Neuronal stem cell (in vitro differentiated cells): ENCODE data around the gene ATP8A2.

Source experiments
- DNase-seq: peaks from one replicate; pipeline ENCODE4 v3.0.0-alpha.2; 2013; ENCODE audit warnings: low spot score
- H2AFZ ChIP-seq: one replicate; pipeline ENCODE4 v1.6.1; 2013; ENCODE audit warnings: mild to moderate bottlenecking, low read length, inconsistent platforms
- H2AK5ac ChIP-seq: 2 replicates; pipeline ENCODE4 v1.6.1; 2013; ENCODE audit warnings: low read depth, mild to moderate bottlenecking, inconsistent platforms, low read length, moderate library complexity, mixed read lengths
- H2BK120ac ChIP-seq: 2 replicates; pipeline ENCODE4 v1.6.1; 2013; ENCODE audit warnings: low read depth, mild to moderate bottlenecking, inconsistent platforms, low read length, moderate library complexity, mixed read lengths
- H2BK12ac ChIP-seq: one replicate; pipeline ENCODE4 v1.6.1; 2013; ENCODE audit warnings: low read length, inconsistent platforms
- H2BK15ac ChIP-seq: 2 replicates; pipeline ENCODE4 v1.6.1; 2013; ENCODE audit warnings: mild to moderate bottlenecking, low read length, inconsistent platforms, mixed read lengths
- H2BK5ac ChIP-seq: one replicate; pipeline ENCODE4 v1.6.1; 2013; ENCODE audit warnings: inconsistent platforms, mild to moderate bottlenecking, low read length, moderate library complexity
- H3K14ac ChIP-seq: one replicate; pipeline ENCODE4 v1.6.1; 2013; ENCODE audit warnings: low read length, inconsistent platforms
- H3K18ac ChIP-seq: 2 replicates; pipeline ENCODE4 v1.6.1; 2013; ENCODE audit warnings: low read length, inconsistent platforms
- H3K23ac ChIP-seq: 2 replicates; pipeline ENCODE4 v1.6.1; 2013; ENCODE audit warnings: low read depth, mild to moderate bottlenecking, mixed read lengths, low read length, inconsistent platforms; ENCODE audit not compliant: poor library complexity
- H3K27ac ChIP-seq: replicated peaks from 3 replicates; pipeline ENCODE4 v1.5.1; 2013; ENCODE audit warnings: low read length, inconsistent platforms
- H3K27me3 ChIP-seq, 3 experiments: 2 replicates each; pipeline ENCODE4 v1.6.1; 2013; ENCODE audit warnings: low read length in 3 of 3, mild to moderate bottlenecking in 2 of 3, inconsistent platforms in 1 of 3, low read depth in 1 of 3, mixed read lengths in 1 of 3, moderate library complexity in 1 of 3; ENCODE audit not compliant: control insufficient read depth in 3 of 3, insufficient read depth in 3 of 3
- H3K36me3 ChIP-seq, 2 donors: replicated peaks in 1 of 2; 2 replicates each; pipeline ENCODE4 v1.6.1; 2013; ENCODE audit warnings: low read length in 2 of 2; ENCODE audit not compliant: control insufficient read depth in 2 of 2, insufficient read depth in 2 of 2
- H3K4ac ChIP-seq: 2 replicates; pipeline ENCODE4 v1.6.1; 2013; ENCODE audit warnings: inconsistent platforms, mild to moderate bottlenecking, low read length, moderate library complexity
- H3K4me1 ChIP-seq, 2 donors: 1 replicate in 1 of 2; 2 replicates in 1 of 2; pipeline ENCODE4 v1.6.1; 2013; ENCODE audit warnings: low read length in 2 of 2, low read depth in 1 of 2; ENCODE audit not compliant: control insufficient read depth in 2 of 2, insufficient read depth in 1 of 2
- H3K4me2 ChIP-seq: one replicate; pipeline ENCODE4 v1.6.1; 2013; ENCODE audit warnings: mild to moderate bottlenecking, low read length, inconsistent platforms; ENCODE audit not compliant: insufficient read depth, poor library complexity, severe bottlenecking
- H3K4me3 ChIP-seq, 2 donors: 2 replicates each; pipeline ENCODE4 v1.5.1; 2013; ENCODE audit warnings: low read length in 2 of 2, mild to moderate bottlenecking in 2 of 2, inconsistent platforms in 1 of 2, moderate library complexity in 1 of 2
- H3K79me1 ChIP-seq: one replicate; pipeline ENCODE4 v1.6.1; 2013; ENCODE audit warnings: low read depth, mild to moderate bottlenecking, inconsistent platforms, low read length, moderate library complexity
- H3K9ac ChIP-seq: one replicate; pipeline ENCODE4 v1.6.1; 2013; ENCODE audit warnings: mild to moderate bottlenecking, low read depth, low read length, inconsistent platforms; ENCODE audit not compliant: poor library complexity
- H3K9me3 ChIP-seq, 2 donors: replicated peaks in 1 of 2; 2 replicates each; pipeline versions ENCODE3 to v1.6.1; 2013; ENCODE audit warnings: low read length in 2 of 2, mild to moderate bottlenecking in 2 of 2, inconsistent platforms in 1 of 2, low read depth in 1 of 2, mixed read lengths in 1 of 2, moderate library complexity in 1 of 2; ENCODE audit not compliant: control insufficient read depth in 2 of 2, insufficient read depth in 1 of 2
- H4K8ac ChIP-seq: one replicate; pipeline ENCODE4 v1.6.1; 2013; ENCODE audit warnings: low read depth, mild to moderate bottlenecking, inconsistent platforms, low read length, moderate library complexity
- H4K91ac ChIP-seq: one replicate; pipeline ENCODE4 v1.6.1; 2013; ENCODE audit warnings: low read length, low read depth, mild to moderate bottlenecking, inconsistent platforms; ENCODE audit not compliant: poor library complexity
- WGBS, 2 donors: extraction: QIAGEN DNeasy Blood & Tissue Kit; methylation state at CpG; one replicate each; pipeline ENCODE4 v1.1.7; 2013; ENCODE audit warnings: missing lambda C conversion rate in 2 of 2, mixed read lengths in 1 of 2; ENCODE audit not compliant: insufficient read length in 2 of 2, insufficient replicate concordance in 1 of 2; ENCODE audit errors: extremely low coverage in 2 of 2; 5-methylcytosine and 5-hydroxymethylcytosine counted together

The ATP8A2 gene

GRCh38 chr13:25796474-25796873 lies 424.7 kb downstream of the ATP8A2 start:
- Histone ChIP-seq H3K14ac (no peak overlapping the region), H3K4me1 (no peaks in the 10 kb centered on the region), H3K9ac (no peak overlapping the region), H3K18ac (no peak overlapping the region), H4K91ac (no peak overlapping the region), H3K27ac (no peak overlapping the region), H3K36me3 (no peaks in the 10 kb centered on the region), H2BK15ac (no peak overlapping the region), H3K4me3 (no peak overlapping the region), H3K27me3 (no peaks in the 10 kb centered on the region), H2AFZ (no peak overlapping the region), H2BK12ac (no peak overlapping the region), H3K23ac (no peak overlapping the region), H3K4ac (no peak overlapping the region), H2AK5ac (no peak overlapping the region), H3K79me1 (no peaks in the 10 kb centered on the region), H3K9me3 (no peaks in the 10 kb centered on the region), H2BK5ac (no peak overlapping the region), H4K8ac (no peak overlapping the region), H2BK120ac (no peak overlapping the region), H3K4me2 (no peak overlapping the region)
- no CpG with 5 or more reads among the region's 1 CpG for WGBS, 2 donors
- no peak for DNase-seq

GRCh38 chr13:25798998-25799397 lies 427.2 kb downstream of the ATP8A2 start:
- Histone ChIP-seq H3K4ac (no peak overlapping the region), H2AK5ac (no peak overlapping the region), H2AFZ (no peak overlapping the region), H3K14ac (no peak overlapping the region), H2BK5ac (no peak overlapping the region), H3K27ac (no peak overlapping the region), H2BK12ac (no peak overlapping the region), H3K27me3 (no peaks in the 10 kb centered on the region), H3K23ac (no peak overlapping the region), H3K18ac (no peak overlapping the region), H3K9me3 (no peaks in the 10 kb centered on the region), H4K8ac (no peak overlapping the region), H3K4me2 (no peak overlapping the region), H3K4me3 (no peak overlapping the region), H3K9ac (no peak overlapping the region), H3K36me3 (no peaks in the 10 kb centered on the region), H3K79me1 (no peaks in the 10 kb centered on the region), H2BK120ac (no peak overlapping the region), H3K4me1 (no peaks in the 10 kb centered on the region), H4K91ac (no peak overlapping the region), H2BK15ac (no peak overlapping the region)
- DNase-seq: no peak
- no CpG with 5 or more reads among the region's 3 CpGs for WGBS, 2 donors

GRCh38 chr13:25800523-25800922 lies 428.7 kb downstream of the ATP8A2 start:
- Histone ChIP-seq H3K4me1 (no peaks in the 10 kb centered on the region), H3K4ac (no peak overlapping the region), H3K4me3 (no peak overlapping the region), H3K27ac (no peak overlapping the region), H2AK5ac (no peak overlapping the region), H3K14ac (no peak overlapping the region), H3K27me3 (no peaks in the 10 kb centered on the region), H2AFZ (no peak overlapping the region), H2BK15ac (no peak overlapping the region), H2BK120ac (no peak overlapping the region), H3K79me1 (no peaks in the 10 kb centered on the region), H3K4me2 (no peak overlapping the region), H3K23ac (no peak overlapping the region), H3K36me3 (no peaks in the 10 kb centered on the region), H2BK5ac (no peak overlapping the region), H4K91ac (no peak overlapping the region), H2BK12ac (no peak overlapping the region), H3K9ac (no peak overlapping the region), H3K18ac (no peak overlapping the region), H3K9me3 (no peaks in the 10 kb centered on the region), H4K8ac (no peak overlapping the region)
- no CpG with 5 or more reads among the region's 3 CpGs for WGBS, 2 donors
- DNase-seq: no peak

GRCh38 chr13:25802579-25802978 lies 430.8 kb downstream of the ATP8A2 start:
- no CpG with 5 or more reads among the region's 3 CpGs for WGBS, 2 donors

More at GRCh38 chr13:25802579-25802978, 430.8 kb downstream of the ATP8A2 start:
- no peak for DNase-seq
- Histone ChIP-seq H3K27ac (no peak overlapping the region), H3K14ac (no peak overlapping the region), H3K4ac (no peak overlapping the region), H2BK15ac (no peak overlapping the region), H3K9ac (no peak overlapping the region), H2BK120ac (no peak overlapping the region), H2AK5ac (no peak overlapping the region), H3K4me1 (no peaks in the 10 kb centered on the region), H2AFZ (no peak overlapping the region), H4K91ac (no peak overlapping the region), H3K4me3 (no peak overlapping the region), H3K18ac (no peak overlapping the region), H2BK5ac (no peak overlapping the region), H3K4me2 (no peak overlapping the region), H3K79me1 (no peaks in the 10 kb centered on the region), H3K27me3 (no peaks in the 10 kb centered on the region), H4K8ac (no peak overlapping the region), H2BK12ac (no peak overlapping the region), H3K9me3 (no peaks in the 10 kb centered on the region), H3K36me3 (no peaks in the 10 kb centered on the region), H3K23ac (no peak overlapping the region)
